GM19023 (cell line): ENCODE results near the gene TBC1D22A.

Experiments used
- ATAC-seq: cut with Tn5 transposase; IDR thresholded peaks from one replicate; pipeline ENCODE4 v1.9.1; 2021; ENCODE audit warnings: mild to moderate bottlenecking, moderate library complexity; ENCODE audit not compliant: unreplicated experiment

TBC1D22A gene

DNA sequence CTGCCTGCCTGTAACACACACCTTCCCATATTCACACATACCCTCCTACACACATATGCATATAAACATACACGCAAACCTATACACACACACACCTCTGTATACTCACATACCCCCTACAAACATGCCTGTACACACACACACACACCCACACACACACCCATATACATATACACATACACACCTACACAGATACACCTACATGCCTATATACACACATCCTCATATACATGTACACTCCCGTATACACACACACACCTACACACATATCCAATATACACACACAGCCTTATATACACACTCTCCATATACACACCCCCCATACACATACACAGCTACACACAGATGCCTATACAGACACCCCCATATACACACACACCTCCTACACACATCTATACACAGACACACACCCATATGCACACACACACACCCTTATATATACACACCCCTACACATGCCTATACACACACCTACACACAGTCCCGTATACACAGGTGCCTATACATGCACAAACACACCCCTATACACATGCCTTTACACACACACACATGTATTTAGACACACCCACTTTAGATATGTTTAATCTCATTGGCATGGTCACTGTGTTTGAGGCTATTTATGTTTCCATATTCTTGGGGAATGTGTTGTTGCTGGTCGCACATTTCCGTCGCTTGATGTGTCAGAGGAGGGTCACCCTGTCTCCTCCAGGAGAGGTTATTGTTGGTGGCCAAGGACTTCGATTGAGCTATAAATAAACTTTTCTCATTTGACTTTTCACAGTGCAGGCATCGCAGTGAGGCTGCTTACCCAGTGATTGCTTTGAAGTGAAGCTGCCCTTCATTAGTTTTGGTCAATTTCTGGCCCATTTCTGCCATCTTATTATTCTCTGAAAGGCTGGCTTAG lies 243.3 kb downstream of the TBC1D22A start:
- ATAC-seq, result no peak

- no peak for ATAC-seq
These were observed 244.0 kb downstream of the TBC1D22A start for GRCh38 chr22:47006433-47006832.

- ATAC-seq, result no peak
These were observed 244.4 kb downstream of the TBC1D22A start for GRCh38 chr22:47006869-47007268.

DNA sequence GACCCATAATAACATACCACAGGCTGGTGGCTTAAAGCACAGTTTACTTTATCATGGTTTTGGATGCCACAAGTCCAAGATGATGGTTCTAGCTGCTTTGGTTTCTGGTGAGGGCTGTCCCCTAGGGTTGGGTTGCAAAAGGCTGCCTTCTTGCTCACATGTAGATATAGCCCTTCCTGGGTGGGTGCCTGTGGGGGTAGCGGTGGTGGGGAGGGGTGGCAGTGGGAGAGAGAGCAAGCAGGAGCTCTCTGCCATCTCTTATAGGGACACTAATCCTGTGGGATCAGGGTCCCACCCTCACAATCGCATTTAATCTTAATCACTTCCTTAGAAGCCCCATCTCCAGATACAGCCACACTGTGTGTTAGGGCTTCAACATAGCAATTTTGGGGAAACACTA lies 245.0 kb downstream of the TBC1D22A start:
- ATAC-seq, result no peak

GRCh38 chr22:47008208-47008885 lies 245.9 kb downstream of the TBC1D22A start:
- no peak for ATAC-seq

- ATAC-seq, result no peak
These were observed 247.1 kb downstream of the TBC1D22A start for GRCh38 chr22:47009304-47010101.

DNA sequence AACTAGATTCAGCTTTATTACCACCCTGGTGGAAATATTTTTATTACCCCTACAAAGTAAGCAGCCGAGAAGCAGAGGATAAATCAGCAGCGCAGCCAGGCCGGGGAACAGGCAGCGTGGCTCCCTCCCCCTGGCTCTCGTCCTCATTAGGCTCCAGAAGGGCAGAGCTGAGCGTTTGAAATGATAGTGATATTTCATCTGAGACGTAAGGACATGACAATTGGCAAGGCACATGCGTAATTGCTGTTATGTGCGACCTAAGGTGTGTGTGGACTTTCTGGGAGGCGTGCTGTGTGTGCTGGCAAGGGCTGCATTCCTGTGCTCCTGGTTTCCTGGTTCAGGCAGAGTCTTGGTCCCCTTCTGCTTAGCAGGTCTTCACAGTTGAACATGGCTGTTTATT lies 247.8 kb downstream of the TBC1D22A start:
- ATAC-seq, result no peak

- ATAC-seq, result no peak
These were observed 248.8 kb downstream of the TBC1D22A start for GRCh38 chr22:47011131-47011858.

DNA sequence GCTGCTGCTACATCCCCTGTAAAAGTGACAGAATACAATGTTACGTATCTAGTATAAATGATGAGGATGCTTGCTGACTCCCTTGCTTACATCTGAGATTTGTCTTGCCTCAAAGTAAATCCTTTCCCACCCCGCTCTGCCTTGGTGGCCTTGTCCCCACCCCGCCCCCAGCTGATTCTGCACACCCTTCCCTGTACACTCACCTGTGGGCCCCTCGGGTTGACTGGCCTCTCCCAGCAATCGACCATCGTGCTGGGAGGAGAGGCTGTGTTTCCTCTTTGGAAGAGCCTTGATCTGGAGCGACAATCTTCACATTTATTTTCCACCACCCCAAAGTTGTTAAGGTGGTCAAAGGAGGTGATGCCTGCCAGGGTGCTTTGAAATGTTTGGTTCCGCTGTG lies 249.4 kb downstream of the TBC1D22A start:
- ATAC-seq, result no peak

DNA sequence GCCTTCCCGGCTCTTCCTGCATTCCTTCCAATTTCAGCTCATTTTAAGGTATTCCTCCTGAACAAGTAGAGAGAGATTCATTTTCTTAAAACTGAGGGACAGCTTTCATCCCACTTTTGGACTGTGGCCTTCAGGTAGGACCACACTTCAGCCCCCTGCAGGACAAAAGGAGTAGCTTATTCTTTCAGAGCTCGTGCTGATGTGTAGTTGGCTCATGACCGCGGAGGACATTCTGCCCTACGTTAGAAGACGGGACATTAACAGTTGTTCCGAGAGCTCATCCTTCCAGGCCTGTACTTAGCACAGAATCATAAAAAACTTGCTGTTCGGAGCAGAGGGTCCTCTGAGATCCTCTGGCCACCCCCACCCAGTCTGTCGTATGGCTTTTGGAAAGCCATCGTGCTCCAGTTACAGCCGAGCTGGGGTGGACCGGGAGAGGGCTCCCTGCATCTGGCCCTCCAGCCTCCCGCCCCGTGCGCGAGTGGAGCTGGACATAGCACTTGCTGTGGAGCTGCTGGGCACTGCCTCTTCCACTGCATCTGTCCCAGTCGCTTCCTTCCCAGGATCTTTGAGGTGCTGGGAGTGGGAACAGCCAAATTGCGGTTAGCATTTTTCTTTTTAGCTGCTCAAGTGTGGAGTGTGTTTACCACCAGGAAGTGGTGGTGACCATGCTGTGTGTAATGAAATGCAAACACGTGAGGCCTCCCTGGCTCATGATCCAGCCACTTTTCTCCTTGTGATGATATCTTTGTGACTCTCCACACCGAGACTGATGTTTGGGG lies 250.3 kb downstream of the TBC1D22A start:
- no peak for ATAC-seq

- no peak for ATAC-seq
These were observed 251.6 kb downstream of the TBC1D22A start for GRCh38 chr22:47013861-47014635.

- no peak for ATAC-seq
These were observed 252.3 kb downstream of the TBC1D22A start for GRCh38 chr22:47014636-47015345.

DNA sequence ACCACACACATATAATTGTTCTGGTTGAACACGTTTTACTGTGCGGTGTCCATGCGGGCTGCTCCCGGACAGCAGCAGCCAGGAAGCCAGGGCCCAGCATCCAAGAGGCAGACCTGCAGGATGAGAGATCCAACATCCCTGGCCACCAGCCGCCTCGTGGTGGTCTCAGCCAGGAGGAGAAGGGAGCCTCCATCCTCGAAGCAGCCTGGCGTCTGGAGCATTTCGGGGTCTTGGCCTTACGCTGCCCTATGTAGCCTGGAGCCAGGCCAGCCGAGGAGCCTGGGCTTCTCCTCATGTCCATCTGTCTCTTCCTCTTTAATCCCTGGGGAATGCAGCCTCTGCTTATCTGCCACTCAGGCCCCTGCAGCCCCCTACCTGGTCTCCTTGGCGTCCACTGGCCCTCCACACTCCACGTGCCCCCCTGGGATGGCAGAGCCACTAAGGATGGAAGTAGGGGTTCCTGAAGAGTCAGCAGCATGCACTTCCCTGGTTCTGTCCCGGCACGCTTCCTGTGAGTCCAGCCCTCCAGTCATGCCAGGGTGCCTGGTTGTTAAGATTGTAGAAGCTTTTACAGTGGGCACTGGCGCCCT lies 253.2 kb downstream of the TBC1D22A start:
- no peak for ATAC-seq

DNA sequence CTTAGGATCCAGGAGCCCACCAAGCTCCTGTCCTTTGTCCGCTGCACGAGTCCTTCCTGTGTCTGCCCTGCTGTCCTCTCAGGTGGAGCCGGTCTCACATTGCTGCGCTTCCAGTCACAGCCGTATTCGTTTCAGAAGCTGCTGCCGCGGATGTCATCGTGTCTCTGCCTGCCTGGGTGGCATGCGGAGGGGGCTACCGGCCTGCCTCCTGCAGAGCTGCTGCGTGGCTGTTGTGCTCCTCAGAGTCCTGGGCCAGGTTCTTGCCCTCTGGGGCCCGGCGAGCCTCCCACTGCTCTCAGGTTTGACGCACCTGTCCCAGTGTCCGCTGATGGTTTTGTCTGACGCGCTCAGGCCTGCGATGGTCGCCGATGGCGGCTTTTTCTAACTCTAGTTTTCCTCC lies 254.2 kb downstream of the TBC1D22A start:
- ATAC-seq, result no peak

- ATAC-seq, result no peak
These were observed 254.8 kb downstream of the TBC1D22A start for GRCh38 chr22:47017245-47017644.

DNA sequence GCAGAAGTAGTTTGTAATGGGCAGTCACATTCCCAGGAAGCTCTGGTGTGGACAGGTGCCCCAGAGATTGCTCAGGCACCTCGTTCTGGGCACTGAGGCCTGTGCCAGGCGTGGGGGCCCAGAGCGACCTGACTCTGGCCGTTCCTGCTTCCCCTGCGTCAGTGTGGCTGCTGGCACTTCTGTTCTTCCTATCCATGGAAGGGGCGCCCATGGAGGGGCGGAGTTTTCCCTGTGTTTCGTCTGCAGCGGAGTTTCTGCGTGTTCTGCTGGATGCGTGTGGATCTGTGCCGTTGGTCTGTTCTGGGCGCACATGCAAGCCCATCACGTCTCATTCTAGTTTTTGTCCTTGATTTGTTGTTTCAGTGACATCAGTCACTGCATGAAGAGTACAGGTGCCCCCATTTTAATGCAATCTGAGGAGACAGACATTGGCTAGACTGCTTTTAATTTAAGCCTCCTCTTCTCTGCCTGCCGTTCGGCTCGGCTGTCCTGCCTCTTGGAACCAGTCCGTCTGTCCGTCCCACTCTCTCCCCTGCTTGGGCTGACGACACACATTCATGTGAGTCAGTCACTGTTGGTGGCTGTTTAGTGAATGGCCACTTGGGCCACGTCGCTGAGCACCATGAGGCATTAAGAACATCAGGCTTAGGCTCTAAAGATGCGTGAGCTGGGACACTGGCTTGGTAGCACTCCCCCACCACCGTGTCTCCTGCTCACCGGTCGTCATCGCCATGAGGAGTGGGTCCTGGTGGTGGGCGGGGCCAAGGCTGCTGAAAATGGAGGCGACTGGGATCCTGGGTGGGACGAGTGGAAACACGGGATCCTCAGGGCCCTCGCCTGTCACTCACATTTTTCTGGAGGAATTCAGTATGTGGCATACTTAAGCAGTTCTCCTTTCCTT lies 255.8 kb downstream of the TBC1D22A start:
- no peak for ATAC-seq
